GM19035 (cell line): Measurements from ENCODE around the gene RALGAPB.
"Not testable (repeated sequence)": the region's sequence is repeated elsewhere in the genome, so short reads cannot be mapped to it uniquely, and the experiment has no call there.

Source experiments
- ATAC-seq: cut with Tn5 transposase; IDR thresholded peaks from one replicate; pipeline ENCODE4 v1.9.1; 2021; ENCODE audit not compliant: unreplicated experiment

Gene RALGAPB

GRCh38 chr20:38581013-38581412, 108.4 kb downstream of the RALGAPB start, which contains the start of gene ADIG:
ADIG (plus strand) TSS chr20:38581197; CDS start chr20:38581251, 54 bp downstream.
- ATAC-seq = no peak

- no peak for ATAC-seq
These were observed 109.3 kb downstream of the RALGAPB start for GRCh38 chr20:38581830-38582358.

GRCh38 chr20:38583306-38583705, 110.7 kb downstream of the RALGAPB start:
- ATAC-seq = no peak

GRCh38 chr20:38584099-38584763, 111.6 kb downstream of the RALGAPB start:
- no peak for ATAC-seq

GRCh38 chr20:38585404-38586180, 112.9 kb downstream of the RALGAPB start:
- no peak for ATAC-seq

- ATAC-seq = no peak
These were observed 113.5 kb downstream of the RALGAPB start for GRCh38 chr20:38586181-38586525.

- ATAC-seq = no peak
These were observed 115.7 kb downstream of the RALGAPB start for GRCh38 chr20:38588303-38588702.

GRCh38 chr20:38589351-38589750, 116.7 kb downstream of the RALGAPB start:
- ATAC-seq = no peak

- ATAC-seq = no peak
These were observed 117.5 kb downstream of the RALGAPB start for GRCh38 chr20:38589967-38590675.

GRCh38 chr20:38590676-38591473, 118.2 kb downstream of the RALGAPB start:
- no peak for ATAC-seq

- ATAC-seq = no peak
These were observed 119.1 kb downstream of the RALGAPB start for GRCh38 chr20:38591474-38592410.

- ATAC-seq = not testable (repeated sequence)
These were observed 119.8 kb downstream of the RALGAPB start for GRCh38 chr20:38592411-38592790.

GRCh38 chr20:38594281-38594680, 121.6 kb downstream of the RALGAPB start:
- ATAC-seq = not testable (repeated sequence)

- ATAC-seq = not testable (repeated sequence)
These were observed 123.2 kb downstream of the RALGAPB start for GRCh38 chr20:38595886-38596285.

GRCh38 chr20:38599410-38599882, 126.8 kb downstream of the RALGAPB start:
- no peak for ATAC-seq

GRCh38 chr20:38600057-38600456, 127.4 kb downstream of the RALGAPB start:
- ATAC-seq = no peak

GRCh38 chr20:38601216-38602184, 128.9 kb downstream of the RALGAPB start, which contains the start of gene ARHGAP40:
ARHGAP40 (plus strand) TSS chr20:38601809.
- ATAC-seq = no peak

- ATAC-seq = no peak
These were observed 129.5 kb downstream of the RALGAPB start for GRCh38 chr20:38602185-38602581.
